NB4 (cell line): ENCODE results near the gene PCDHB16.
"Not testable (repeated sequence)": the region's sequence is repeated elsewhere in the genome, so short reads cannot be mapped to it uniquely, and the experiment has no call there.

Experiments
- CTCF ChIP-seq: IDR thresholded peaks from one replicate; pipeline ENCODE4 v1.5.1; 2012; ENCODE audit warnings: low read depth, low read length
- MAX ChIP-seq: IDR thresholded peaks from 2 replicates; pipeline ENCODE4 v1.6.1; 2011; ENCODE audit warnings: low read depth, low read length

GRCh38 chr5:141189131-141189530, 6.9 kb downstream of the PCDHB16 start:
- TF ChIP-seq CTCF, MAX: not testable (repeated sequence)
